HepG2 (cell line): Measurements from ENCODE around the gene GNG7. TPM values are rescaled to one million over a fixed set of nuclear protein-coding genes. Genes with fewer than 3 reads are reported as not detected.

Experiments used
- BCL3 ChIP-seq: sonication (generic); formaldehyde crosslinking; IDR thresholded peaks from 2 replicates; pipeline ENCODE4 v1.5.1; 2020; ENCODE audit warnings: mild to moderate bottlenecking, missing genetic modification reagents, moderate library complexity
- BCLAF1 ChIP-seq: fragments of 450-650 bp; IDR thresholded peaks from 2 replicates; pipeline ENCODE4 v1.6.1; 2017; ENCODE audit warnings: mild to moderate bottlenecking
- CBFB ChIP-seq: sonication (generic); formaldehyde crosslinking; IDR thresholded peaks from 2 replicates; pipeline ENCODE4 v1.4.0; 2020; ENCODE audit warnings: missing genetic modification reagents
- CCDC6 ChIP-seq: sonication (generic); formaldehyde crosslinking; IDR thresholded peaks from 2 replicates; pipeline ENCODE4 v1.8.1; 2022; ENCODE audit warnings: mild to moderate bottlenecking, missing genetic modification reagents, moderate library complexity
- JARID2 ChIP-seq: sonication (generic); formaldehyde crosslinking; IDR thresholded peaks from 2 replicates; pipeline ENCODE4 v1.8.1; 2023; ENCODE audit warnings: missing genetic modification reagents, inconsistent platforms; ENCODE audit not compliant: insufficient replicate concordance
- NAIF1 ChIP-seq: sonication (generic); formaldehyde crosslinking; IDR thresholded peaks from 2 replicates; pipeline ENCODE4 v1.5.0; 2020; ENCODE audit warnings: mild to moderate bottlenecking, missing genetic modification reagents, borderline replicate concordance
- NR2F1 ChIP-seq, 2 experiments: fragments of 450-650 bp in 1 of 2; formaldehyde crosslinking in 1 of 2; IDR thresholded peaks; 2 replicates each; pipeline versions ENCODE4 v1.5.0 to v1.6.1; 2016 to 2020; ENCODE audit warnings: mild to moderate bottlenecking in 1 of 2, missing compliant biosample characterization in 1 of 2, missing genetic modification reagents in 1 of 2, moderate library complexity in 1 of 2
- RCOR2 ChIP-seq: IDR thresholded peaks from 2 replicates; pipeline ENCODE4 v1.6.1; 2016; ENCODE audit warnings: missing biosample characterization, missing genetic modification reagents
- TEF ChIP-seq: sonication (generic); formaldehyde crosslinking; IDR thresholded peaks from 2 replicates; pipeline ENCODE4 v1.5.0; 2020; ENCODE audit warnings: missing genetic modification reagents
- YEATS4 ChIP-seq: sonication (generic); formaldehyde crosslinking; IDR thresholded peaks from 2 replicates; pipeline ENCODE4 v1.4.0; 2020; ENCODE audit warnings: missing genetic modification reagents, borderline replicate concordance
- ZBTB10 ChIP-seq: sonication (generic); formaldehyde crosslinking; IDR thresholded peaks from 2 replicates; pipeline ENCODE4 v1.4.0; 2020; ENCODE audit warnings: missing genetic modification reagents, borderline replicate concordance
- ZBTB26 ChIP-seq: IDR thresholded peaks from 2 replicates; pipeline ENCODE4 v1.6.1; 2016; ENCODE audit warnings: missing compliant biosample characterization, missing genetic modification reagents, borderline replicate concordance
- ZNF24 ChIP-seq: fragments of 450-650 bp; IDR thresholded peaks from 2 replicates; pipeline ENCODE4 v1.6.1; 2017; ENCODE audit warnings: antibody characterized with exemption, mild to moderate bottlenecking
- ZNF253 ChIP-seq: sonication (generic); formaldehyde crosslinking; IDR thresholded peaks from 2 replicates; pipeline ENCODE4 v1.8.0; 2022; ENCODE audit warnings: mild to moderate bottlenecking, missing genetic modification reagents, borderline replicate concordance
- ZNF317 ChIP-seq: sonication (generic); formaldehyde crosslinking; IDR thresholded peaks from 2 replicates; pipeline ENCODE4 v1.5.0; 2020; ENCODE audit warnings: mild to moderate bottlenecking, missing genetic modification reagents
- ZNF580 ChIP-seq: IDR thresholded peaks from 2 replicates; pipeline ENCODE4 v1.6.1; 2016; ENCODE audit warnings: low read depth, borderline replicate concordance
- ZNF607 ChIP-seq: sonication (generic); formaldehyde crosslinking; IDR thresholded peaks from 2 replicates; pipeline ENCODE4 v1.5.1; 2020; ENCODE audit warnings: missing genetic modification reagents, mild to moderate bottlenecking, borderline replicate concordance
- ZNF703 ChIP-seq: sonication (generic); formaldehyde crosslinking; IDR thresholded peaks from 2 replicates; pipeline ENCODE4 v1.5.1; 2020; ENCODE audit warnings: missing genetic modification reagents, mild to moderate bottlenecking, moderate library complexity, borderline replicate concordance
- ZNF839 ChIP-seq: sonication (generic); formaldehyde crosslinking; IDR thresholded peaks from 2 replicates; pipeline ENCODE4 v1.4.0; 2020; ENCODE audit warnings: missing genetic modification reagents, mild to moderate bottlenecking, borderline replicate concordance
- ZNF891 ChIP-seq: sonication (generic); formaldehyde crosslinking; IDR thresholded peaks from 2 replicates; pipeline ENCODE4 v1.5.0; 2020; ENCODE audit warnings: mild to moderate bottlenecking, missing genetic modification reagents
- polyA plus RNA-seq, 8 experiments: library from polyadenylated mRNA; depleted of rRNA in 3 of 8; stranded (reverse) in 7 of 8; unstranded in 1 of 8; fragments of >200 nt; fragmentation: Illumina TruSeq in 4 of 8; extraction: Trizol in 4 of 8; gene quantifications; 2 replicates each; pipeline versions ENCODE4 v1.2.1 to v1.2.3, GENCODE V29; 2011 to 2016; ENCODE audit warnings: low read depth in 4 of 8, missing spikeins in 1 of 8, mixed read lengths in 1 of 8; ENCODE audit not compliant: insufficient read depth in 1 of 8
- total RNA-seq, 5 experiments: library from RNA; depleted of rRNA; stranded (reverse); fragments of >200 nt; fragmentation: Illumina TruSeq; extraction: Trizol; gene quantifications; 2 replicates each; pipeline ENCODE4 v1.2.3, GENCODE V29; 2016; ENCODE audit warnings: low read depth in 1 of 5

Gene GNG7
- total and polyA plus RNA-seq, 2 of the 13 experiments (the other 11 are each of a cell fraction or from before 2014, with no cell fraction given) = 1.4 to 3.3 TPM

- no peak for TF ChIP-seq TEF (CRISPR knock-in tag)
- no peak for TF ChIP-seq ZNF24
- no peak for TF ChIP-seq ZNF317 (CRISPR knock-in tag)
- TF ChIP-seq ZNF891 (CRISPR knock-in tag) = no peak
- no peak for TF ChIP-seq NR2F1 (CRISPR knock-in tag; IDR thresholded peaks at IDR 0.05)
- no peak for TF ChIP-seq BCLAF1
- TF ChIP-seq CBFB (CRISPR knock-in tag) = no peak
- TF ChIP-seq ZBTB10 (CRISPR knock-in tag) = no peak
- TF ChIP-seq JARID2 (CRISPR knock-in tag) = no peak
- TF ChIP-seq ZNF703 (CRISPR knock-in tag) = no peak
- TF ChIP-seq RCOR2 (CRISPR knock-in tag) = no peak
- no peak; the same call in 1 of the 2 replicates for TF ChIP-seq YEATS4 (CRISPR knock-in tag)
- TF ChIP-seq NAIF1 (CRISPR knock-in tag) = no peak
- no peak for TF ChIP-seq BCL3 (CRISPR knock-in tag)
- TF ChIP-seq ZNF580 (CRISPR knock-in tag) = no peak
- no peak for TF ChIP-seq ZNF253 (CRISPR knock-in tag)
- no peak for TF ChIP-seq ZBTB26 (CRISPR knock-in tag)
- TF ChIP-seq ZNF607 (CRISPR knock-in tag) = no peak
- TF ChIP-seq CCDC6 (CRISPR knock-in tag) = no peak
- no peak for TF ChIP-seq ZNF839 (CRISPR knock-in tag)
Measured at GRCh38 chr19:2591537-2592291, 110.8 kb downstream of the GNG7 start (continued).
